Measurements from ENCODE around the gene TTR.

DNA sequence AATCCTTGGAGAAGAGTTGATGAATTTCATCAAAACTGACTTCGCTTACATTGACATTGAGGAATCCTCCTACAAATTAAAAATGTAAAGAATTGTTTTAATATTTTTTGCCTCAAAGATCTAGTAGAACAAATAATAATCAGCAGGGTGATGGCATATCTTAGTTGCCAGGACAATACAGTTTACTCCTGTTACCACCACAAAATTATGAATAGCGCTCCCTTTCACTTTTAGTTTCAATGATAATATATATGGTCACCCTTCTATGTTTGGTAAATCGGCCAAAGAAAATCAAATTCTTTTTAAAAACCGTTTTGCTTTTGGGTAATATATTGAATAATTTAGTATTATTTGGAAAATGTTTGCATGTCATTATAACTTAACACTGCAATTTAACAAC lies 53.7 kb downstream of the TTR start:
- TF ChIP-seq, protein P1, sequence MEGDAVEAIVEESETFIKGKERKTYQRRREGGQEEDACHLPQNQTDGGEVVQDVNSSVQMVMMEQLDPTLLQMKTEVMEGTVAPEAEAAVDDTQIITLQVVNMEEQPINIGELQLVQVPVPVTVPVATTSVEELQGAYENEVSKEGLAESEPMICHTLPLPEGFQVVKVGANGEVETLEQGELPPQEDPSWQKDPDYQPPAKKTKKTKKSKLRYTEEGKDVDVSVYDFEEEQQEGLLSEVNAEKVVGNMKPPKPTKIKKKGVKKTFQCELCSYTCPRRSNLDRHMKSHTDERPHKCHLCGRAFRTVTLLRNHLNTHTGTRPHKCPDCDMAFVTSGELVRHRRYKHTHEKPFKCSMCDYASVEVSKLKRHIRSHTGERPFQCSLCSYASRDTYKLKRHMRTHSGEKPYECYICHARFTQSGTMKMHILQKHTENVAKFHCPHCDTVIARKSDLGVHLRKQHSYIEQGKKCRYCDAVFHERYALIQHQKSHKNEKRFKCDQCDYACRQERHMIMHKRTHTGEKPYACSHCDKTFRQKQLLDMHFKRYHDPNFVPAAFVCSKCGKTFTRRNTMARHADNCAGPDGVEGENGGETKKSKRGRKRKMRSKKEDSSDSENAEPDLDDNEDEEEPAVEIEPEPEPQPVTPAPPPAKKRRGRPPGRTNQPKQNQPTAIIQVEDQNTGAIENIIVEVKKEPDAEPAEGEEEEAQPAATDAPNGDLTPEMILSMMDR (IDR thresholded peaks at IDR 0.05) = no peak
- TF ChIP-seq POLR2A (IDR thresholded peaks at IDR 0.05) = no peak
